ENCODE results near the gene RPL39. TPM values are rescaled to one million over a fixed set of nuclear protein-coding genes. Genes with fewer than 3 reads are reported as not detected.
"Not testable (repeated sequence)": the region's sequence is repeated elsewhere in the genome, so short reads cannot be mapped to it uniquely, and the experiment has no call there.

The RPL39 gene
- total RNA-seq, 4 donors from 2014 or later = 2,139 to 3,555 (median 3,085) TPM

- 83 to 91% methylated on average over 4 to 6 of the region's 6 CpGs for WGBS, 2 donors
- peak overlapping the region in 1 of 4 donors; percentile 22 for H3K27ac ChIP-seq
- TF ChIP-seq POLR2A (IDR thresholded peaks at IDR 0.05) (no peak), EP300 (IDR thresholded peaks at IDR 0.05) (no peak), CTCF (IDR thresholded peaks at IDR 0.05) (no peak)
- no peaks in the 10 kb centered on the region for H3K27me3 ChIP-seq
- H3K4me1 ChIP-seq = no peaks in the 10 kb centered on the region
- H3K4me3 ChIP-seq = no peak overlapping the region
- no peaks in the 10 kb centered on the region for H3K36me3 ChIP-seq
- peak in 1 of 2 donors; percentile 12 for DNase-seq (ENCODE audit: low spot score in 2 of 2)
- H3K9me3 ChIP-seq = no peaks in the 10 kb centered on the region
Observed at GRCh38 chrX:119817130-119817690, 25.8 kb upstream of the RPL39 start.

GRCh38 chrX:119816300-119816699 lies 24.9 kb upstream of the RPL39 start:
- H3K4me1 ChIP-seq = no peaks in the 10 kb centered on the region
- TF ChIP-seq EP300 (IDR thresholded peaks at IDR 0.05) = no peak
- no peak for TF ChIP-seq CTCF (IDR thresholded peaks at IDR 0.05)
- no peak for TF ChIP-seq POLR2A (IDR thresholded peaks at IDR 0.05)
- DNase-seq (ENCODE audit: low spot score in 2 of 2) = no peak
- no peaks in the 10 kb centered on the region for H3K27me3 ChIP-seq
- no peak overlapping the region for H3K4me3 ChIP-seq
- no peaks in the 10 kb centered on the region for H3K36me3 ChIP-seq
- WGBS, 2 donors = 61 to 71% methylated on average over 3 of the region's 3 CpGs
- no peak overlapping the region for H3K27ac ChIP-seq
- no peaks in the 10 kb centered on the region for H3K9me3 ChIP-seq

- no peaks in the 10 kb centered on the region for H3K4me1 ChIP-seq
- H3K27ac ChIP-seq = no peak overlapping the region
- no peaks in the 10 kb centered on the region for H3K27me3 ChIP-seq
- H3K36me3 ChIP-seq = no peaks in the 10 kb centered on the region
- no peaks in the 10 kb centered on the region for H3K9me3 ChIP-seq
- WGBS, 2 donors = 63 to 86% methylated on average over 1 of the region's 1 CpG
- no peak overlapping the region for H3K4me3 ChIP-seq
- no peak for DNase-seq (ENCODE audit: low spot score in 2 of 2)
- TF ChIP-seq EP300 (IDR thresholded peaks at IDR 0.05) (no peak), POLR2A (IDR thresholded peaks at IDR 0.05) (no peak), CTCF (IDR thresholded peaks at IDR 0.05) (no peak)
Observed at GRCh38 chrX:119809185-119809666, 17.8 kb upstream of the RPL39 start.

GRCh38 chrX:119808461-119808860 lies 17.0 kb upstream of the RPL39 start:
- not testable (repeated sequence) for H3K27ac ChIP-seq; H3K36me3 ChIP-seq; H3K27me3 ChIP-seq; H3K9me3 ChIP-seq; DNase-seq (ENCODE audit: low spot score in 2 of 2); H3K4me3 ChIP-seq; H3K4me1 ChIP-seq
- 63% methylated on average over 3 of the region's 4 CpGs; no CpG with 5 or more reads in 1 of the 2 donors for WGBS, 2 donors

GRCh38 chrX:119802546-119802945 lies 11.1 kb upstream of the RPL39 start:
- DNase-seq (ENCODE audit: low spot score in 2 of 2) = no peak
- H3K27ac ChIP-seq = no peak overlapping the region
- WGBS, 2 donors = 87 to 94% methylated on average over 5 to 8 of the region's 8 CpGs

More at GRCh38 chrX:119802546-119802945, 11.1 kb upstream of the RPL39 start:
- Histone ChIP-seq H3K36me3 (no peaks in the 10 kb centered on the region), H3K4me1 (no peaks in the 10 kb centered on the region), H3K9me3 (no peaks in the 10 kb centered on the region), H3K4me3 (no peak overlapping the region), H3K27me3 (no peaks in the 10 kb centered on the region)
- TF ChIP-seq EP300 (IDR thresholded peaks at IDR 0.05) (no peak), POLR2A (IDR thresholded peaks at IDR 0.05) (no peak), CTCF (IDR thresholded peaks at IDR 0.05) (no peak)
